HFF-Myc (cell line): ENCODE measurements around the gene PRPF38A.

Experiments used
- DNase-seq: peaks from one replicate; pipeline ENCODE4 v3.0.0-alpha.2; 2011; ENCODE audit warnings: low read depth; ENCODE audit errors: extremely low read depth
- H3K4me3 ChIP-seq: replicated peaks from 2 replicates; pipeline ENCODE4 v1.5.1; 2011; ENCODE audit warnings: low read depth, mild to moderate bottlenecking, control low read depth, low read length
- TF ChIP-seq, protein P1 (sequence below): IDR thresholded peaks from 2 replicates; pipeline ENCODE4 v1.5.1; 2012; ENCODE audit warnings: mild to moderate bottlenecking, low read depth, low read length, control low read depth; ENCODE audit errors: missing control alignments

Gene PRPF38A

DNA sequence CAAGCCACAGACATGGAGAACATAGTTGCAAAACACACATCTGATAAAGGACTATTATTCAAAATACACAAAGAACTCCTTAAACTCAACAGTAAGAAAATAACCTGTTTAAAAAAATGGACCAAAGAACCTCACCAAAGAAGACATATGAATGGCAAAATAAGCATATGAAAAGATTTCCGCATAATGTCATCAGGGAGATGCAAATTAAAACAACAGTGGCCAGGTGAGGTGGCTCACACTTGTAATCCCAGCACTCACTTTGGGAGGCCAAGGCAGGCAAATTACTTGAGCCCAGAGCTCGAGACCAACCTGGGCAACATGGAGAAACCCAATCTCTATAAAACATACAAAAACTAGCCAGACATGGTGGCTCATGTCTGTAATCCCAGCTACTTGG lies 50.4 kb downstream of the PRPF38A start:
- no peak for DNase-seq
- H3K4me3 ChIP-seq = no peak overlapping the region
- TF ChIP-seq, protein P1, sequence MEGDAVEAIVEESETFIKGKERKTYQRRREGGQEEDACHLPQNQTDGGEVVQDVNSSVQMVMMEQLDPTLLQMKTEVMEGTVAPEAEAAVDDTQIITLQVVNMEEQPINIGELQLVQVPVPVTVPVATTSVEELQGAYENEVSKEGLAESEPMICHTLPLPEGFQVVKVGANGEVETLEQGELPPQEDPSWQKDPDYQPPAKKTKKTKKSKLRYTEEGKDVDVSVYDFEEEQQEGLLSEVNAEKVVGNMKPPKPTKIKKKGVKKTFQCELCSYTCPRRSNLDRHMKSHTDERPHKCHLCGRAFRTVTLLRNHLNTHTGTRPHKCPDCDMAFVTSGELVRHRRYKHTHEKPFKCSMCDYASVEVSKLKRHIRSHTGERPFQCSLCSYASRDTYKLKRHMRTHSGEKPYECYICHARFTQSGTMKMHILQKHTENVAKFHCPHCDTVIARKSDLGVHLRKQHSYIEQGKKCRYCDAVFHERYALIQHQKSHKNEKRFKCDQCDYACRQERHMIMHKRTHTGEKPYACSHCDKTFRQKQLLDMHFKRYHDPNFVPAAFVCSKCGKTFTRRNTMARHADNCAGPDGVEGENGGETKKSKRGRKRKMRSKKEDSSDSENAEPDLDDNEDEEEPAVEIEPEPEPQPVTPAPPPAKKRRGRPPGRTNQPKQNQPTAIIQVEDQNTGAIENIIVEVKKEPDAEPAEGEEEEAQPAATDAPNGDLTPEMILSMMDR = no peak

GRCh38 chr1:52455686-52456085 lies 51.3 kb downstream of the PRPF38A start:
- DNase-seq = no peak
- H3K4me3 ChIP-seq = no peak overlapping the region
- TF ChIP-seq, protein P1 = no peak

GRCh38 chr1:52460694-52461093 lies 56.3 kb downstream of the PRPF38A start:
- DNase-seq = no peak

GRCh38 chr1:52461821-52462220 lies 57.4 kb downstream of the PRPF38A start:
- H3K4me3 ChIP-seq = no peak overlapping the region
- TF ChIP-seq, protein P1 = no peak
- no peak for DNase-seq

More at GRCh38 chr1:52460694-52461093, 56.3 kb downstream of the PRPF38A start:
- H3K4me3 ChIP-seq = no peak overlapping the region
- TF ChIP-seq, protein P1 = no peak

DNA sequence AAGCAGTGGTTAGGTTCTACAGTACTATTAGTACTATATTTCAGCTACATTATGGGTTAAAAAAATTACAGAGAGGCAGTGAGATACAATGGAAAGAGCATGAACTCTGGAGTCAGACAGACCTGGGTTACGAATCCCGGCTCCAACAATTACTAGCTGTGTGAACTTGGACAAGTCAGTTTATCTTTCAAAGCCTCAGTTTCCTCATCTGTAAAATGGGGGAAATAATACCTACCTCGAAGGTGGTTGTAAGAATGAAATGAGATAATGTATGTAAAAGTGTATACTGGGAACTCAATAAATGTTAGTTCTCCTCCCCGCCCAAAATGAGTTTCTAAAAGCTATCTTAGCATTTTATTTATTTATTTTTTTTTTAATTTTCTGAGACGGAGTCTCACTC lies 59.5 kb downstream of the PRPF38A start:
- no peak overlapping the region for H3K4me3 ChIP-seq
- DNase-seq = no peak
- TF ChIP-seq, protein P1 = no peak

DNA sequence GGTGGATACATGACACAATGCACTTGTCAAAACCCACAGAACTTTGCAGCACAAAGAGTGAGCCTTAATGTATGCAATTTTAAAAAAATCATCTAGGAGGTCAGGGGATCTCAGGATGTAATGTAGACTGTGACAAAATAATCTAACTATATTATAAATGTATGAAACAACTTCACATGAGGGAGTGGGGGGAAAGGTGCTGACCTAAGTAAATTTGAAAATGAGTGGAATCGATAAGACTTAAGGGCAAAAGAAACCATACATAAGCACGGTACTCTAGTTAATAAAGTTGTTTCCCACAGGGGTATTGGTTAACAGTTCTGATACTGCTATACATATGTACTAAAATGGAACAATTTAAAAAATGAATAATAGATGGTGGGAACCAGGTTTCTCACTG lies 64.7 kb downstream of the PRPF38A start:
- H3K4me3 ChIP-seq = no peak overlapping the region
- no peak for DNase-seq
- TF ChIP-seq, protein P1 = no peak
